Kidney tubule cell (primary cell): Measurements from ENCODE around the gene PPP6R1.
A peak's percentile ranks its signal among the peaks of the same experiment; 100 is the strongest.
"Not testable (repeated sequence)": the region's sequence is repeated elsewhere in the genome, so short reads cannot be mapped to it uniquely, and the experiment has no call there.

Experiments used
- DNase-seq: peaks from one replicate; pipeline ENCODE4 v3.0.0-alpha.2; 2018; ENCODE audit warnings: low spot score

The PPP6R1 gene

DNA sequence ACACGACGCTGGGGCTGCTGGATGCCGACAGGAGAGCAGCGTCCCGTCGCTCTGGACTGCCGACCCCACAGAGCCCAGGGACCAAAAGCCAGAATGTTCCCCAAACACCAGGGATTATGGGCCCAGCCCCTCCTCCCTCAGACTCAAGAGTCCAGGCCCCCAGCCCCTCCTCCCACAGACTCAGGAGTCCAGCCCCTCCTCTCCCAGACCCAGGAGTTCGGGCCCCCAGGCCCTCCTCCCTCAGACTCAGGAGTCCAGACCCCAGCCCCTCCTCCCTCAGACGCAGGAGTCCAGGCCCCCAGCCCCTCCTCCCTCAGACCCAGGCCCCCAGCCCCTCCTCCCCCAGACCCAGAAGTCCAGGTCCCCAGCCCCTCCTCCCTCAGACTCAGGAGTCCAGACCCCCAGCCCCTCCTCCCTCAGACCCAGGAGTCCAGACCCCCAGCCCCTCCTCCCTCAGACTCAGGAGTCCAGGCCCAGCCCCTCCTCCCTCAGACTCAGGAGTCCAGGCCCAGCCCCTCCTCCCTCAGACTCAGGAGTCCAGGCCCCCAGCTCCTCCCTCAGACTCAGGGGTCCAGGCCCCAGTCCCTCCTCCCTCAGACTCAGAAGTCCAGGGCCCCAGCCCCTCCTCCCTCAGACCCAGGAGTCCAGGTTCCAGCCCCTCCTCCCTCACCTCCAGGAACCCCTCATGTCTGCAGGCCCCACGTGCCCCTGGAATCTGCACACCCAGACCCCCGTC is 34.0 kb downstream of the PPP6R1 start:
- DNase-seq = not testable (repeated sequence)

DNA sequence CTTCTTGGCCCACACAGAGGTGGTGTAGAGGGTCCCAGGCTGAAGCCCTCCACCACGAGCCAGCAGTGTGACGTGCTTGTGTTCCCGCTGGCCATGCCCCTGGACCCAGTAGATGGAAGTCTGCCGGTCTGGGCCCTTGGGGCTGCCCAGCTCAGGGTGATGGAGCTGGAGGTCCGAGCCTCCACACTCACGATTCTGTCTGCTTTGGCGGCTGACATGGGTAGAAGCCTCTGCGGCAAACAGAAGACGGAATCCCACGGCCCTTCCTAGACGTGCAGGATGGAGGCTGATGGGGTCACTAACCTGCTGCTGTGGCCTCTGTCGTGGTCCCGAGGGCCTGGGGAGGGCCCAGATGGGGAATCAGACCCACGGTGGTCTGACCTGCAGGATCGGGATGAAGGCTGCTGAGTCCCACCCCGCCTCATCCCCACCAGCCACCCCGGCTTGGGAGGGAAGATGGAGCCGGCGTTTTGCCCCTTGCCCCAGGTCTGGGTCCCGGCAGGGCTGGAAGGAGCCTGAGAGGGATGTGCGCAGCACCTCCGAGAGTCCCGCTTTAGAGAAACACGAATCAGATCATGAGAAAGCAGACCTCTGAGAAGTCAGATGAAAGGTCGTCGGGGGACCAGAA is 34.7 kb downstream of the PPP6R1 start:
- no peak for DNase-seq

- no peak for DNase-seq
These were observed 35.4 kb downstream of the PPP6R1 start for GRCh38 chr19:55223291-55224037.

GRCh38 chr19:55220525-55220924 is 38.3 kb downstream of the PPP6R1 start:
- no peak for DNase-seq

- peak; percentile 99 for DNase-seq
These were observed 42.2 kb downstream of the PPP6R1 start for GRCh38 chr19:55216461-55217198.

DNA sequence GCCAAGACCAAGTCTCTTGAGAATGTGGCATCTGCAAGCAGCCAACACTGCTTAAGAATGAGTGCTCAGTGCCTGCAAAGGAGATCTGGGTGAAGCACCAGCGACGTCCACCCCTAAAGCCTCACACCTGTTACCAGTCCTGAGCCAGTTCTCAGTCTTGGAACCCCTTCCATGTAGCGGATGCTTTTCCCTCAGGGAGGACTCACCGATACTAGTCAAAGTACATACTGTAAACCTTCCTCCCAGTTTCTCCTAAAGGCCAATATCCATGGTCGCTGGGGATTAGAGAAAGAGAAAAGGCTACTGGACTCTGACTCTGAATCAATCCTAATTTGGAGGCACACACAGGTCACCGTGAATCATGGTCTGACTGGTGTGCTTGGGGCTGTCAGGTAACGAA is 45.3 kb downstream of the PPP6R1 start:
- DNase-seq = no peak

DNA sequence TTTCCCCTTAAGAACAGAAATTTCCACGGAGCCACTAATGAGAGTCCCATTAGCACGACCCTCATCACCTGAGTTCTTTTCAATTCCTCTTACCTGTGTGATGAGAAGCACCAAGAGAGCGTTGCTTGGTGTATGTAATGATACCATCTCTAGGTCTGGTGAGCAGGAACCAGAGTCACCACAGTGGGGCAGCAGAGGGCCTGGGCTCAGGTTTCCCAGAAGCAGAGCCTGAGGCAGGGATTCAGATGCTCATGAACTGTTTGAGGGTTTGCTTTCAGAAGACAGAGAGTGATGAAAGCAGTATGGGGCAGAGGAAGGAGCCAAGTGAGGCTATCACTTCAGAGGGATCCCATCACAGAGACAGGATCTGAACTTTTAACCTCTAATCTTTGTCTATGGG is 46.4 kb downstream of the PPP6R1 start:
- DNase-seq = peak; percentile 22

DNA sequence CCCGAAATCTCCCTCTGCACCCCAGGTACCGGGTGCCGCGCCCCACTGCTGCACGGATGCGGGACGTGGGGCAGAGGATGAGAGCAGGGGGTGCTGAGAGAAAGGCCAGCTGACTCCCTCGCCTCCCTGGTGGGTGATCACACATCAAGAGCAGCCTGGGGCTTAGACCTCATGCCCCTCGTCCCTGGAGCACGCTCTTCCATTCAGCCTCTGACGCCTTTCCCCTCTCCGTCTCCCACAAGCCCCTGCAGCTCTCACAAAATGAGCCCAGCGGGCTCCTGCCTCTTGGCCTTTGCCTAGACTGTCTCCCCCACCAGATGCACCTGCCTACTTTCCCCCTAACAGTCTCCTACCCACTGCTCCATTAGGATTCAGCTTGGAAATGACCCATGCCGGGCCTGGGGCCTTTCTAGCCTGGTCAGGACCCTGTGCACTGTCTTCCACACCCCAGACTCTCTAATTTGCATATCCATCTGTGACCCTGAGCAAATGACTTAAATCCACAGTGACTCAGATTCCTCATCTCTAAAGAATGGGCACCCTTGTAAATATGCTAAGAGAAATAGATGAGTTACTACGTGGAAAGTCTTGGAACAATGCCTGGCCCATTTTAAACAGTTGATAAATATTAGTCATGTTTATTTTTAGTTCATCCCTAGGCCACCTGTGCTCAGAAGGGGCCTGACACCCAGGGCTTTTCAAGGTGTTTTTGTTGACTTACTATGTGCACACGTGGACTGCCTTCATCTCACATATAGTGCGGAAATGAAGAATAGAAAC is 48.9 kb downstream of the PPP6R1 start:
- peak; percentile 97 for DNase-seq

- DNase-seq = peak; percentile 64
These were observed 49.7 kb downstream of the PPP6R1 start, which contains the start of gene PTPRH for GRCh38 chr19:55208880-55209692. TSS of gene PTPRH (minus strand) at chr19:55209501. CDS start at chr19:55209433, 68 bp downstream.

DNA sequence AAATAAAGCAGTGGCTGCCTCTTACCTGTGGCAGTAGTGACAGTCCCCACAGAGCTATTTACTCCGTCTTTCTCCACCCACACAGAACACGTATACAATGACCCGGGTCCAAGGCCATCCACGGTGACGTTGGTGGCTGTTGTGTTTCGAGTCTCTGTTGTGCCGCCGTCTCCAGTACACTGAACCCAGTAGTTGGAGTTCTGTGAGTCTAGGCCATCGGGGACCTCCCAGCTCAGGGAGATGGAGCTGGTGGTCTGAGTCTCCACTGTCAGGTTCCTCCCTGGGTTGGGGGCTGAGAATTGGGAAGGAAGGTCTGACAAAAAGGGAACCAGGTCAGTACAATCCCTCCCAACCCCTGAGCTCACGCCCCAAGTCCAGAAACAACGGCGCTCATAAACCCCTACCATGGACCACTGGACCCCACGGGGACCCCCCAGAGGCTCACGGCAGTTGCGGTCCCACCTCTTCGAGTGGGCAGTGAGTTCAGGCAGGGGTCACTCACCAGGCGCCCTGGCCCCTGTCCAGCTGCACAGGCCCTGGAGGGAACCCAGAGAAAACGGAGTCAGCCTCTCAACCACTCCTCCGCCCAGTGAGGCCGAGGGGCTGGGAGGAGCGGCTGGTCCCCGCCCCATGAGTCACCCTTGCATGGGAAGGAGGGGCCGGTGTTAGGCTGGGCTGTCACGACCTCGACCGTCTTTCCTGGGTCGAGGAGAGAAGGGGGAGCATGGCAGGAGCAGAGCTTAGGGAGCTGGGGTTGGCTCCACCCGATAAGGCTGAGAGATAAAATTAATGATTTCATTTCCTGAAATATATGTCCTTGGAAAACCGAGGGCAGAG is 51.9 kb downstream of the PPP6R1 start:
- peak; percentile 88 for DNase-seq

DNA sequence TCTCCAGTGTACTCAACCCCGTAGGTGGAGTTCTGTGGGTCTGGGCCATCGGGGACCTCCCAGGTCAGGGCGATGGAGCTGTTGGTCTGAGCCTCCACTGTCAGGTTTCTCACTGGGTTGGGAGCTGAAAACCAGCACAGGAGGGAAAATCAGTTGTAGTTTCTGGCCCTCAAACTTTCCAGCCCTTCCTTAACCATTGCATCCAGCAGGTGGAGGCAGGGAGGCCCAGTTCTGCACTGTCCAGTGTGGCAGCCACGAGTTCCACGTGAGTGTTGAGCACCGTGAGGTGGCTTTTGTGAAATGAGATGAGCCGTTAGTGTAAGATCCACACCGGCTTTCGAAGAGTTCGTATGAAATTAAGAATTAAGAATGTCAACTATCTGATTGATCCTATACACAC is 56.6 kb downstream of the PPP6R1 start:
- DNase-seq = not testable (repeated sequence)

DNA sequence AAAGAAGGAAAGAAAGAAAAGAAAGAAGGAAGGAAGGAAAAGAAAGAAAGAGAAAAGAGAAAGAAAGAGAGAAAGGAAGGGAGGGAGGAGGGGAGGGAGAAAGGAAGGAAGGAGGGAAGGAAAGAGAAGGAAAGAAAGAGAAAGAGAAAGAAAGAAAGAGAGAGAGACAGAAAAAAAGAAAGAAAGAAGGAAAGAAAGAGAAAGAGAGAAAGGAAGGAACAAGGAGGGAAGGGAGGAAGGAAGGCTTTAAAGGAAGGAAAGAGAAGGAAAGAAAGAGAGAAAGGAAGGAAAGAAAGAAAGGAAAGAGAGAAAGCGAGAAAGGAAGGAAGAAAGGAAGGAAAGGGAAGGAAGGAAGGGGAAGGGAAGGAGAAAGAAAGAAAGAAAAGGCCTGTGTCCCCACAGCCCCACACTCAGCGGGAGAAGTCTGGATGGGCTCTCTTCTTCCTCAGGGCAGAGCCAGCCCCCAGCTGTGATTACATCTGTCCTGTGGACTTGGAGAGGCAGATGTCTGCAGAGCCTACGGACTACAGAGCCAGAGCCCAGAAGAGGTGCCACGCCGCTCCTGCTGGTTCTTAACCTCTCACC is 59.1 kb downstream of the PPP6R1 start:
- no peak for DNase-seq

GRCh38 chr19:55198651-55199050 is 60.2 kb downstream of the PPP6R1 start:
- DNase-seq = no peak

GRCh38 chr19:55197528-55197927 is 61.3 kb downstream of the PPP6R1 start:
- no peak for DNase-seq

GRCh38 chr19:55196803-55197202 is 62.0 kb downstream of the PPP6R1 start:
- no peak for DNase-seq

DNA sequence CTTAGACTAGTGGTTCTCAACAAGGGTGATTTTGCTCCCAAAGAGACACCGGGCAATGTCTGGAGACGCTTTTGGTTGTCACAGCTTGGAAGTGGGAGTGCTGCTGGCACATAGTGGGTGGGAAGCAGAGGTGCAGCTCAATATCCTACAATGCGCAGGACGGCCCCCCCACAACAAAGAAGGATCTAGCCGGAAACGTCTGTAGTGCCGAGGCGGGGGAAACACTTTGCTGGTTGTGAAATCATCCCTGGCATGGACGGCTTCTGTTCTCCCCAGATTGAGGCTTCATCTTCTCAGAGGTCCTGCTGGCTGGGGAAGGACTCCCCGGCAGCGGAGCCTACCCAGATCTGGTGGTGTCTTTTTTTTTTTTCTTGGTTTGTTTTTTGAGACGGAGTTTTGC is 65.3 kb downstream of the PPP6R1 start:
- no peak for DNase-seq

DNA sequence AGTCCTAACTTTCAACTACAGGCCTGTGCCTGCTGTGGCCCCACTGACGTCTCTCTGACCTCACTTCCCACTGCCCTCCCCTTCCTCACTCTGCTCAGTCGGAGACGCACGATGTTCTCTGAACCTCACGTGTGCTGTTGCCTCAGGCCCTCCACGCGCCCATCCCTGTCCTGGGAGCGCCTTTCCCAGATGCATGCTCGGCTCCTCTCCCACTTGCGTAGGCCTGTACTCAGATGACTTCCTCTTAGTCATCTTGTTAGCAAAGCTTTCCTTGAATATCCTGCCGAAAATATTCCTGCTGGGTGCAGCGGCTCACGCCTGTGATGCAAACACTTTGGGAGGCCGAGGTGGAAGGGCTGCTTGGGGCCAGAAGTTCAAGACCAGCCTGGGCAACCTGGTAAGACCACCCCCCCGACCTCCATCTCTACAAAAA is 69.4 kb downstream of the PPP6R1 start:
- DNase-seq = peak; percentile 55

DNA sequence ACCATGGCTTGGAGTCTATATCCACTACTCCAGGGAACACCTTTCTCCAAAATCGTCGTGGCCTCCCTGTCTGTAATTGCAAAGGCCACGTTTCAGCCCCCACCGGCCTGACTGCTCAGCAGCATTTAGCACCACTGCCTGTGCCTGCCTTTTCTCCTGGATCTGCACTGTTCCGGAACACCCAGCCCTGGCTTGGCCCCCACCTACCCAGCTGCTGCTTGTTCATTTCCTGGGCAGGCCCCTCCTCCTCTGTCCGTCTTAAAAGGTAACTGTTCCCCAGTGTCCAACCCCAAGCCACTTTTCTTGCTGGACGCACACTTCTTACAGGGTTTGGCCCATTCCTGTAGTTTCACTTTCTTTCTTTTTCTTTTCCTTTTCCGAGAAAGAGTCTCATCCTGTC is 70.2 kb downstream of the PPP6R1 start:
- peak; percentile 32 for DNase-seq

DNA sequence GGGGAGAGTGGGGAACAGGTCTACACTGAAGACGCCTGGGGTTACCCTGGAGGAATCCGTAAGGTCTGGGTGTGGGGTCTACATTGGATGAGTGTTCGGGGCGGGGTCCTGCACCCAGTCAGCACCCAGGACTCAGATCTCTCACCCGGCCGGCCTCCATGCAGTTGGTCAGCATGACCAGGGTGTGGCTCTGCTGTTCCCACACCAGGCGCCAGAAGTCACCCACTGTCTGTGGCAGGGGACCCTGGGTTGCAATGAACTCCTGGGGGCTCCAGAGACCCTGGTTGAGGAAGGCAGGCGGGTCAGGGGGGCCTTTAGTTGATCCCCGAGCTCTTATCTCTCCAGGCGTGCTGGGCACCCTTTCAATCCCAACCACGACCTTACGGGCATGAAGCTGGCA is 72.7 kb downstream of the PPP6R1 start:
- no peak for DNase-seq
